Loucy (cell line): ENCODE results near the gene C12orf75.

Experiments used
- H2AFZ ChIP-seq: fragments of 200-600 bp; sonication (generic); 2 replicates; pipeline ENCODE4 v1.6.0; 2016; ENCODE audit warnings: antibody characterized with exemption, mild to moderate bottlenecking, low read length, moderate library complexity
- H3F3A ChIP-seq: fragments of 200-600 bp; 2 replicates; pipeline ENCODE4 v1.6.0; 2016; ENCODE audit warnings: antibody characterized with exemption, low read depth, mild to moderate bottlenecking
- H3K27me3 ChIP-seq: fragments of 200-600 bp; sonication (generic); 2 replicates; pipeline ENCODE4 v1.6.1; 2014; ENCODE audit warnings: low read length, mild to moderate bottlenecking; ENCODE audit not compliant: insufficient read depth, poor library complexity, severe bottlenecking
- H3K36me3 ChIP-seq: fragments of 200-600 bp; sonication (generic); 2 replicates; pipeline ENCODE4 v1.6.1; 2016; ENCODE audit warnings: low read length; ENCODE audit not compliant: insufficient read depth
- H3K4me1 ChIP-seq: fragments of 200-600 bp; sonication (generic); 2 replicates; pipeline ENCODE4 v1.5.1; 2014; ENCODE audit warnings: low read length, mild to moderate bottlenecking; ENCODE audit not compliant: insufficient read depth, poor library complexity, severe bottlenecking
- H3K4me2 ChIP-seq: fragments of 200-600 bp; sonication (generic); 2 replicates; pipeline ENCODE4 v1.6.0; 2014; ENCODE audit warnings: antibody characterized with exemption, low read length, low read depth, mild to moderate bottlenecking; ENCODE audit not compliant: poor library complexity, severe bottlenecking
- H3K4me3 ChIP-seq: fragments of 200-600 bp; sonication (generic); 2 replicates; pipeline ENCODE4 v1.5.1; 2014; ENCODE audit warnings: low read length, mild to moderate bottlenecking, mixed read lengths; ENCODE audit not compliant: poor library complexity, severe bottlenecking
- H3K79me2 ChIP-seq: fragments of 200-600 bp; sonication (generic); 2 replicates; pipeline ENCODE4 v1.6.1; 2014; ENCODE audit warnings: low read length; ENCODE audit not compliant: insufficient read depth
- H3K9ac ChIP-seq: fragments of 200-600 bp; sonication (generic); 2 replicates; pipeline ENCODE4 v1.6.0; 2014; ENCODE audit warnings: mild to moderate bottlenecking, low read depth, low read length, moderate library complexity; ENCODE audit not compliant: poor library complexity, severe bottlenecking
- H3K9me2 ChIP-seq: fragments of 200-600 bp; sonication (generic); replicated peaks from 2 replicates; pipeline ENCODE4 v1.6.1; 2016; ENCODE audit warnings: low read depth, low read length, mixed read lengths
- H3K9me3 ChIP-seq: fragments of 200-600 bp; sonication (generic); 2 replicates; pipeline ENCODE4 v1.6.1; 2014; ENCODE audit warnings: mild to moderate bottlenecking, antibody characterized with exemption, low read length, low read depth; ENCODE audit not compliant: insufficient read depth
- H4K20me1 ChIP-seq: fragments of 200-600 bp; sonication (generic); 2 replicates; pipeline ENCODE4 v1.6.0; 2014; ENCODE audit warnings: antibody characterized with exemption, low read length, mild to moderate bottlenecking; ENCODE audit not compliant: insufficient read depth, poor library complexity, severe bottlenecking
- EZH2phosphoT487 ChIP-seq: fragments of 200-600 bp; IDR thresholded peaks from 2 replicates; pipeline ENCODE4 v1.6.1; 2018; ENCODE audit warnings: antibody characterized with exemption, mild to moderate bottlenecking, moderate library complexity, borderline replicate concordance
- TF ChIP-seq, protein P1 (sequence below): fragments of 200-600 bp; sonication (generic); conservative IDR thresholded peaks from 2 replicates; pipeline ENCODE4 v1.5.1; 2014; ENCODE audit warnings: mild to moderate bottlenecking, antibody characterized with exemption, low read length

The C12orf75 gene

DNA sequence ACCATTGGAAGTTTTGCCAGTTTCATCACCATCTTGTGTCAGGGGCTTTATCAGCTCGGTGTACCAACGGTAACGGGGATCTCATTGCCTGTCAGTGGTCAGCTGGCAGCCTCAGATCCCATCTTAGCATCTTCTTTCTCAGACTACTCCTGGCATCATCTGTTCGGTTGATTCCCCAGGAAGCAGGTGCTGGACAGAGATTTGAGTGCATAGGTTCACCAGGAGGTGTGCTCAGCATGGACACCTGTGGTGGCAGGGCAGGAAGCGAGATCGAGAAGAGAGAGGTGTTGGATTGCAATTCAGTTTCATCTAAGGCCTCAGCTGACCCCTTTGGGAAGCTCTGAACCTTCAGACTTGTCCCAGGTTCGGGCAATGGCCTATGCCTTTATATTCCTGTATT is 76.0 kb downstream of the C12orf75 start:
- no peaks in the 10 kb centered on the region for H3F3A ChIP-seq
- no peak overlapping the region for H3K9ac ChIP-seq
- H3K4me2 ChIP-seq: no peak overlapping the region
- no peak overlapping the region for H2AFZ ChIP-seq
- H3K9me3 ChIP-seq: no peaks in the 10 kb centered on the region
- no peaks in the 10 kb centered on the region for H4K20me1 ChIP-seq
- H3K27me3 ChIP-seq: no peaks in the 10 kb centered on the region
- H3K4me1 ChIP-seq: peaks cover 22% of the 10 kb centered on the region
- TF ChIP-seq, protein P1, sequence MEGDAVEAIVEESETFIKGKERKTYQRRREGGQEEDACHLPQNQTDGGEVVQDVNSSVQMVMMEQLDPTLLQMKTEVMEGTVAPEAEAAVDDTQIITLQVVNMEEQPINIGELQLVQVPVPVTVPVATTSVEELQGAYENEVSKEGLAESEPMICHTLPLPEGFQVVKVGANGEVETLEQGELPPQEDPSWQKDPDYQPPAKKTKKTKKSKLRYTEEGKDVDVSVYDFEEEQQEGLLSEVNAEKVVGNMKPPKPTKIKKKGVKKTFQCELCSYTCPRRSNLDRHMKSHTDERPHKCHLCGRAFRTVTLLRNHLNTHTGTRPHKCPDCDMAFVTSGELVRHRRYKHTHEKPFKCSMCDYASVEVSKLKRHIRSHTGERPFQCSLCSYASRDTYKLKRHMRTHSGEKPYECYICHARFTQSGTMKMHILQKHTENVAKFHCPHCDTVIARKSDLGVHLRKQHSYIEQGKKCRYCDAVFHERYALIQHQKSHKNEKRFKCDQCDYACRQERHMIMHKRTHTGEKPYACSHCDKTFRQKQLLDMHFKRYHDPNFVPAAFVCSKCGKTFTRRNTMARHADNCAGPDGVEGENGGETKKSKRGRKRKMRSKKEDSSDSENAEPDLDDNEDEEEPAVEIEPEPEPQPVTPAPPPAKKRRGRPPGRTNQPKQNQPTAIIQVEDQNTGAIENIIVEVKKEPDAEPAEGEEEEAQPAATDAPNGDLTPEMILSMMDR: no peak
- TF ChIP-seq EZH2phosphoT487: no peak
- no peaks in the 10 kb centered on the region for H3K79me2 ChIP-seq
- no peaks in the 10 kb centered on the region for H3K36me3 ChIP-seq
- H3K4me3 ChIP-seq: no peak overlapping the region
- H3K9me2 ChIP-seq: no peaks in the 10 kb centered on the region

DNA sequence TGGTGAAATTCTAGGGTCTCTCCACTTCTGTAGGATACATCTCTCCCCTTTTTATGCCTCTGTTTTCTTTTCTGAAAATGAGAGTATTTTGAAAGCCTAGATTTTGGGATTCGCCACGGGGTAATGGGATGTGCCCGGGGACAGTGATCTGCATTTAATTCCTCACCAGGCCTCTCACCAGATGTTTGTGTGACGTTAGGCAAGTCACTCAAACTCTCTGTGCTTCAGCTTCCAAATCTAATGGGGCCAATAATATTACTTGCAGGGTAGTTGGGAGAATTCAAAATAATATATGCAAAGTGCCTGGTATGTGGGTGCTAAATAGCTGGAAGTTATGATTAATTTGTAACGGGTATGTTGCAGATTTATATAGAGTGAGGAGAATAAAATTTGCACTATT is 78.8 kb downstream of the C12orf75 start:
- Histone ChIP-seq H4K20me1 (no peaks in the 10 kb centered on the region), H3F3A (no peaks in the 10 kb centered on the region), H3K9me3 (no peaks in the 10 kb centered on the region), H3K9me2 (no peaks in the 10 kb centered on the region), H3K9ac (peak overlapping the region; percentile 50), H3K27me3 (no peaks in the 10 kb centered on the region), H3K4me3 (peak overlapping the region; percentile 54), H3K4me2 (peak overlapping the region; percentile 62), H3K79me2 (no peaks in the 10 kb centered on the region), H3K36me3 (no peaks in the 10 kb centered on the region), H3K4me1 (peaks cover 22% of the 10 kb centered on the region), H2AFZ (no peak overlapping the region)
- TF ChIP-seq, protein P1: no peak
- TF ChIP-seq EZH2phosphoT487: no peak

DNA sequence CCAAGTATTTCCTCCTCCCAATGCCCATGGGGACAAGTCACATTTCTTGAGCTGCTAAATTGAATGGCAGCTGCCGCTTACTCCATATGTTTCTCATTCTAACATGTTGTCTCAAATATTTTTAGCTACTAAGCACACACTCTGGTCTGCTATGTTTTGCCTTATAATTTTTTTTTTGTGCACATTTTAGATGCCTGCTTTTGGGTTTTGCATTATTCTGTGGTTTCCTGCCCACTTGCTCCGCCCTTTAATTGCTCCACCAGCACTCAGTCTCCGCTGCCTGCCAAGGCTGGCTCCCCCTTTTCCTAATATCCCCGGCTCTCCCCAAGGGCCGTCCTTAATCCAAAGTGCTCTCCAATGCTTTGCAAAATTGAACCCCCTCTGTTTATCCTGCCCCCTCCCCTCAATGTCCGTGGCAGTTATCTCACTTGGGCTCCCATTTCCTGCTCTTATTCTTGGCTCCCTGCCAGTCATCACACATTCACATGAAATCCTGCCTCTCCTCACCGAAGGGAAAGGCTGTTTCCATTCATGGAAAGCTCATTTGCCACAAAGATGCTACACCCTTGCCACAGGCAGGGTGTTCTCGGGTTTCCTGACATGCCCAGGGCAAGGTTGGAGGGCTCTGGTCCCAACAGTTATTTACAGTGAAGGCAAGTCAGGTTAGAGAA is 79.4 kb downstream of the C12orf75 start:
- no peaks in the 10 kb centered on the region for H3K79me2 ChIP-seq
- H3F3A ChIP-seq: no peaks in the 10 kb centered on the region
- H3K36me3 ChIP-seq: no peaks in the 10 kb centered on the region
- H2AFZ ChIP-seq: peak overlapping the region; percentile 30
- peak overlapping the region; percentile 50 for H3K9ac ChIP-seq
- peak overlapping the region; percentile 54 for H3K4me3 ChIP-seq
- H3K27me3 ChIP-seq: no peaks in the 10 kb centered on the region
- H3K9me2 ChIP-seq: no peaks in the 10 kb centered on the region
- H3K4me2 ChIP-seq: peak overlapping the region; percentile 62
- no peaks in the 10 kb centered on the region for H4K20me1 ChIP-seq
- peaks cover 22% of the 10 kb centered on the region for H3K4me1 ChIP-seq
- TF ChIP-seq, protein P1: no peak
- no peak for TF ChIP-seq EZH2phosphoT487
- no peaks in the 10 kb centered on the region for H3K9me3 ChIP-seq
